ENCODE measurements around the gene LRRC4B. TPM values are rescaled to one million over a fixed set of nuclear protein-coding genes. Genes with fewer than 3 reads are reported as not detected.

Gene LRRC4B
- total and polyA plus RNA-seq, 2 of the 13 experiments (the other 11 are each of a cell fraction or from before 2014, with no cell fraction given), result not detected

- TF ChIP-seq ZNF281 (CRISPR knock-in tag; IDR thresholded peaks at IDR 0.05; ENCODE audit: borderline replicate concordance) (peak; percentile 25; the same call in 1 of the 2 replicates), MTA1 (CRISPR knock-in tag; IDR thresholded peaks at IDR 0.05; ENCODE audit: borderline replicate concordance) (peak; percentile 50; the same call in 1 of the 2 replicates), ZSCAN25 (CRISPR knock-in tag; IDR thresholded peaks at IDR 0.05) (no peak), BRCA1 (CRISPR knock-in tag; IDR thresholded peaks at IDR 0.05) (no peak), DNMT3B (CRISPR knock-in tag; conservative IDR thresholded peaks at IDR 0.05) (no peak), ZFP37 (CRISPR knock-in tag; IDR thresholded peaks at IDR 0.05; ENCODE audit: borderline replicate concordance) (no peak), ZNF17 (CRISPR knock-in tag; IDR thresholded peaks at IDR 0.05) (no peak), ZNF678 (CRISPR knock-in tag; IDR thresholded peaks at IDR 0.05) (no peak), ZNF331 (CRISPR knock-in tag; IDR thresholded peaks at IDR 0.05) (no peak), GMEB1 (CRISPR knock-in tag; IDR thresholded peaks at IDR 0.05; ENCODE audit: borderline replicate concordance) (no peak), ZNF24 (IDR thresholded peaks at IDR 0.05) (no peak), ATF1 (CRISPR knock-in tag; IDR thresholded peaks at IDR 0.05) (no peak), ZMAT3 (CRISPR knock-in tag; conservative IDR thresholded peaks at IDR 0.05) (no peak), NR2C2 (CRISPR knock-in tag; IDR thresholded peaks at IDR 0.05; ENCODE audit: borderline replicate concordance) (0 out of 2 replicates have a peak, but pooled peaks have one; percentile 18), SRY (CRISPR knock-in tag; IDR thresholded peaks at IDR 0.05) (no peak), HNF4G (IDR thresholded peaks at IDR 0.05; ENCODE audit: borderline replicate concordance, low read depth, low read length) (peak; percentile 82), HNF4G (CRISPR knock-in tag; IDR thresholded peaks at IDR 0.05; ENCODE audit: borderline replicate concordance, low read depth) (peak; percentile 77), RFX3 (CRISPR knock-in tag; IDR thresholded peaks at IDR 0.05) (peak; percentile 53; the same call in 1 of the 2 replicates), MTA3 (CRISPR knock-in tag; IDR thresholded peaks at IDR 0.05) (no peak), ELF1 (CRISPR knock-in tag; IDR thresholded peaks at IDR 0.05) (0 out of 2 replicates have a peak, but pooled peaks have one; percentile 13), GATAD2A (CRISPR knock-in tag; IDR thresholded peaks at IDR 0.05) (peak; percentile 58), SYNCRIP (IDR thresholded peaks at IDR 0.05; ENCODE audit: insufficient read depth, low read depth, low read length) (no peak), ZSCAN12 (CRISPR knock-in tag; IDR thresholded peaks at IDR 0.05) (no peak), KDM3A (CRISPR knock-in tag; IDR thresholded peaks at IDR 0.05; ENCODE audit: low read depth) (peak; percentile 76; the same call in 1 of the 2 replicates), ZNF580 (CRISPR knock-in tag; IDR thresholded peaks at IDR 0.05; ENCODE audit: borderline replicate concordance, low read depth) (peak; percentile 19; the same call in 1 of the 2 replicates)
- TF ChIP-seq, protein P1, sequence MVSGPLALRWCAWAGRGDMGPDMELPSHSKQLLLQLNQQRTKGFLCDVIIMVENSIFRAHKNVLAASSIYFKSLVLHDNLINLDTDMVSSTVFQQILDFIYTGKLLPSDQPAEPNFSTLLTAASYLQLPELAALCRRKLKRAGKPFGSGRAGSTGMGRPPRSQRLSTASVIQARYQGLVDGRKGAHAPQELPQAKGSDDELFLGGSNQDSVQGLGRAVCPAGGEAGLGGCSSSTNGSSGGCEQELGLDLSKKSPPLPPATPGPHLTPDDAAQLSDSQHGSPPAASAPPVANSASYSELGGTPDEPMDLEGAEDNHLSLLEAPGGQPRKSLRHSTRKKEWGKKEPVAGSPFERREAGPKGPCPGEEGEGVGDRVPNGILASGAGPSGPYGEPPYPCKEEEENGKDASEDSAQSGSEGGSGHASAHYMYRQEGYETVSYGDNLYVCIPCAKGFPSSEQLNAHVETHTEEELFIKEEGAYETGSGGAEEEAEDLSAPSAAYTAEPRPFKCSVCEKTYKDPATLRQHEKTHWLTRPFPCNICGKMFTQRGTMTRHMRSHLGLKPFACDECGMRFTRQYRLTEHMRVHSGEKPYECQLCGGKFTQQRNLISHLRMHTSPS (CRISPR knock-in tag; IDR thresholded peaks at IDR 0.05; ENCODE audit: low read depth), result 0 out of 2 replicates have a peak, but pooled peaks have one; percentile 43
These were observed 54.4 kb downstream of the LRRC4B start, which contains the start of gene ASPDH (continued) for GRCh38 chr19:50513746-50514345.

Data from HepG2 (cell line).